Measurements from ENCODE around the gene CXCL5.
"Not testable (repeated sequence)": the region's sequence is repeated elsewhere in the genome, so short reads cannot be mapped to it uniquely, and the experiment has no call there.

CXCL5 gene

GRCh38 chr4:73970011-73970410, 28.5 kb downstream of the CXCL5 start:
- DNase-seq = no peak

GRCh38 chr4:73967866-73968265, 30.6 kb downstream of the CXCL5 start:
- DNase-seq = no peak

GRCh38 chr4:73964862-73965611, 33.4 kb downstream of the CXCL5 start:
- DNase-seq = no peak

GRCh38 chr4:73962724-73963123, 35.8 kb downstream of the CXCL5 start:
- DNase-seq = no peak

GRCh38 chr4:73959041-73959440, 39.4 kb downstream of the CXCL5 start:
- not testable (repeated sequence) for DNase-seq

GRCh38 chr4:73952352-73952751, 46.1 kb downstream of the CXCL5 start:
- DNase-seq = no peak

GRCh38 chr4:73950376-73950920, 48.0 kb downstream of the CXCL5 start:
- not testable (repeated sequence) for DNase-seq

- DNase-seq = no peak
These were observed 49.3 kb downstream of the CXCL5 start for GRCh38 chr4:73948990-73949706.

GRCh38 chr4:73948291-73948690, 50.2 kb downstream of the CXCL5 start:
- DNase-seq = no peak

GRCh38 chr4:73947239-73947985, 51.1 kb downstream of the CXCL5 start:
- DNase-seq = no peak

GRCh38 chr4:73945674-73946449, 52.6 kb downstream of the CXCL5 start:
- DNase-seq = no peak

Measured in fibroblast of skin of abdomen (primary cell).